PC-3 (cell line): ENCODE data around the gene CHM. TPM values are rescaled to one million over a fixed set of nuclear protein-coding genes. Genes with fewer than 3 reads are reported as not detected.

Experiments used
- ATAC-seq: fragments of 200-7000 bp; cut with Tn5 transposase; 2 replicates; pipeline ENCODE4 v1.9.1; 2020; ENCODE audit warnings: mild to moderate bottlenecking, moderate library complexity
- BruUV-seq: library from RNA; stranded (reverse); fragments of 400-500 nt; replicated peaks from 2 replicates; lab custom pipeline; 2021; lab: Mats Ljungman, UMichigan
- CTCF ChIA-PET: fragments of 300-600 bp; sonication (Branson Sonifier 250); formaldehyde crosslinking; loops from one replicate; lab custom pipeline; 2022; ENCODE audit warnings: antibody characterized with exemption; lab: Charles Lee
- POLR2A ChIA-PET: fragments of 300-600 bp; sonication (Branson Sonifier 250); formaldehyde crosslinking; loops from one replicate; lab custom pipeline; 2022; ENCODE audit warnings: antibody characterized with exemption; ENCODE audit not compliant: unreplicated experiment; lab: Charles Lee
- DNase-seq: peaks from one replicate; pipeline ENCODE4 v3.0.0-alpha.2; 2015
- H2AFZ ChIP-seq: fragments of 300-600 bp; sonication (generic); 2 replicates; pipeline ENCODE4 v1.6.0; 2016; ENCODE audit warnings: antibody characterized with exemption, low read length
- H3F3A ChIP-seq: fragments of 300-600 bp; sonication (generic); one replicate; pipeline ENCODE4 v1.6.0; 2017; ENCODE audit warnings: antibody characterized with exemption, low read length, control low read depth, mild to moderate bottlenecking; ENCODE audit not compliant: unreplicated experiment
- H3K27ac ChIP-seq: fragments of 300-600 bp; sonication (generic); 2 replicates; pipeline ENCODE4 v1.5.1; 2016; ENCODE audit warnings: mild to moderate bottlenecking, low read length
- H3K27me3 ChIP-seq: fragments of 300-600 bp; sonication (generic); 2 replicates; pipeline ENCODE4 v1.6.1; 2016; ENCODE audit warnings: low read length, mixed read lengths
- H3K36me3 ChIP-seq: fragments of 300-600 bp; sonication (generic); 2 replicates; pipeline ENCODE4 v1.6.1; 2016; ENCODE audit warnings: low read depth, mixed run types, low read length, mixed read lengths
- H3K4me1 ChIP-seq: fragments of 300-600 bp; sonication (generic); 2 replicates; pipeline ENCODE4 v1.5.1; 2016; ENCODE audit warnings: low read length; ENCODE audit not compliant: insufficient read depth
- H3K4me2 ChIP-seq: fragments of 300-600 bp; sonication (generic); 2 replicates; pipeline ENCODE4 v1.6.0; 2016; ENCODE audit warnings: low read length
- H3K4me3 ChIP-seq: fragments of 300-600 bp; sonication (generic); 2 replicates; pipeline ENCODE4 v1.5.1; 2016; ENCODE audit warnings: mild to moderate bottlenecking, low read length, mixed read lengths
- H3K79me2 ChIP-seq: fragments of 300-600 bp; sonication (generic); 2 replicates; pipeline ENCODE4 v1.6.1; 2017; ENCODE audit warnings: low read length, mixed read lengths
- H3K9ac ChIP-seq: fragments of 300-600 bp; sonication (generic); 2 replicates; pipeline ENCODE4 v1.6.0; 2016; ENCODE audit warnings: mild to moderate bottlenecking, low read length
- H3K9me2 ChIP-seq: fragments of 300-600 bp; sonication (generic); replicated peaks from 2 replicates; pipeline ENCODE4 v1.6.1; 2016; ENCODE audit warnings: mixed run types, low read length, mixed read lengths
- H3K9me3 ChIP-seq: fragments of 300-600 bp; sonication (generic); 2 replicates; pipeline ENCODE4 v1.6.1; 2016; ENCODE audit warnings: low read length, mixed read lengths
- H4K20me1 ChIP-seq: fragments of 300-600 bp; sonication (generic); 2 replicates; pipeline ENCODE4 v1.6.1; 2016; ENCODE audit warnings: low read length, mixed read lengths
- EZH2 ChIP-seq: fragments of 300-600 bp; sonication (generic); IDR thresholded peaks from one replicate; pipeline ENCODE4 v1.6.1; 2017; ENCODE audit warnings: antibody characterized with exemption, mild to moderate bottlenecking, low read length; ENCODE audit not compliant: unreplicated experiment
- EZH2phosphoT487 ChIP-seq: fragments of 300-600 bp; sonication (generic); IDR thresholded peaks from 2 replicates; pipeline ENCODE4 v1.6.1; 2018; ENCODE audit warnings: mild to moderate bottlenecking, antibody characterized with exemption, low read length, borderline replicate concordance
- intact Hi-C: fragments of 100-400 bp; cut with micrococcal nuclease; formaldehyde crosslinking; loops from 2 replicates; pipeline ENCODE4 v1.9.0; 2023
- total RNA-seq: library from RNA; depleted of rRNA; stranded (reverse); fragments of >200 nt; gene quantifications from 2 replicates; pipeline ENCODE4 v1.2.3, GENCODE V29; 2014
- TF ChIP-seq, protein P1 (sequence below): fragments of 300-600 bp; sonication (generic); conservative IDR thresholded peaks from 2 replicates; pipeline ENCODE4 v1.5.1; 2017; ENCODE audit warnings: antibody characterized with exemption, low read depth, mild to moderate bottlenecking, low read length

Gene CHM
- total RNA-seq, 1 experiment from 2014 or later: 14.9 TPM

GRCh38 chrX:85914431-85914830, 132.9 kb downstream of the CHM start:
- Histone ChIP-seq H3K4me3 (no peak overlapping the region), H3K4me2 (no peak overlapping the region), H3K9me2 (no peaks in the 10 kb centered on the region), H2AFZ (no peak overlapping the region), H3K79me2 (no peaks in the 10 kb centered on the region), H3F3A (no peaks in the 10 kb centered on the region), H3K36me3 (no peaks in the 10 kb centered on the region), H3K9me3 (no peaks in the 10 kb centered on the region), H3K4me1 (no peaks in the 10 kb centered on the region), H3K27ac (no peak overlapping the region), H3K27me3 (no peaks in the 10 kb centered on the region), H3K9ac (no peak overlapping the region), H4K20me1 (no peaks in the 10 kb centered on the region)
- BruUV-seq: no TSS peak
- CTCF ChIA-PET: no interaction called here
- DNase-seq (no peak), ATAC-seq (no peak)
- POLR2A ChIA-PET: no interaction called here
- TF ChIP-seq, protein P1, sequence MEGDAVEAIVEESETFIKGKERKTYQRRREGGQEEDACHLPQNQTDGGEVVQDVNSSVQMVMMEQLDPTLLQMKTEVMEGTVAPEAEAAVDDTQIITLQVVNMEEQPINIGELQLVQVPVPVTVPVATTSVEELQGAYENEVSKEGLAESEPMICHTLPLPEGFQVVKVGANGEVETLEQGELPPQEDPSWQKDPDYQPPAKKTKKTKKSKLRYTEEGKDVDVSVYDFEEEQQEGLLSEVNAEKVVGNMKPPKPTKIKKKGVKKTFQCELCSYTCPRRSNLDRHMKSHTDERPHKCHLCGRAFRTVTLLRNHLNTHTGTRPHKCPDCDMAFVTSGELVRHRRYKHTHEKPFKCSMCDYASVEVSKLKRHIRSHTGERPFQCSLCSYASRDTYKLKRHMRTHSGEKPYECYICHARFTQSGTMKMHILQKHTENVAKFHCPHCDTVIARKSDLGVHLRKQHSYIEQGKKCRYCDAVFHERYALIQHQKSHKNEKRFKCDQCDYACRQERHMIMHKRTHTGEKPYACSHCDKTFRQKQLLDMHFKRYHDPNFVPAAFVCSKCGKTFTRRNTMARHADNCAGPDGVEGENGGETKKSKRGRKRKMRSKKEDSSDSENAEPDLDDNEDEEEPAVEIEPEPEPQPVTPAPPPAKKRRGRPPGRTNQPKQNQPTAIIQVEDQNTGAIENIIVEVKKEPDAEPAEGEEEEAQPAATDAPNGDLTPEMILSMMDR: no peak
- no peak for TF ChIP-seq EZH2phosphoT487
- no peak for TF ChIP-seq EZH2
- intact Hi-C loops: no loop called here

- Histone ChIP-seq H3K9me2 (no peaks in the 10 kb centered on the region), H3K27me3 (no peaks in the 10 kb centered on the region), H3K4me2 (no peak overlapping the region), H3K9me3 (no peaks in the 10 kb centered on the region), H3K4me3 (no peak overlapping the region), H3K27ac (no peak overlapping the region), H3K36me3 (no peaks in the 10 kb centered on the region), H3F3A (no peaks in the 10 kb centered on the region), H4K20me1 (no peaks in the 10 kb centered on the region), H3K9ac (no peak overlapping the region), H3K4me1 (no peaks in the 10 kb centered on the region), H2AFZ (no peak overlapping the region), H3K79me2 (no peaks in the 10 kb centered on the region)
- ChIA-PET POLR2A (no interaction called here), CTCF (no interaction called here)
- intact Hi-C loops: no loop called here
- ATAC-seq: no peak
- no TSS peak for BruUV-seq
- no peak for TF ChIP-seq EZH2
- TF ChIP-seq, protein P1: no peak
- no peak for TF ChIP-seq EZH2phosphoT487
- no peak for DNase-seq
Observed at GRCh38 chrX:85907316-85907715, 140.0 kb downstream of the CHM start.

GRCh38 chrX:85906399-85906798, 141.0 kb downstream of the CHM start:
- H3K9me3 ChIP-seq: no peaks in the 10 kb centered on the region
- TF ChIP-seq, protein P1: no peak
- TF ChIP-seq EZH2 (no peak), EZH2phosphoT487 (no peak)
- ATAC-seq (no peak), DNase-seq (no peak)
- no peaks in the 10 kb centered on the region for H3F3A ChIP-seq
- no peaks in the 10 kb centered on the region for H3K4me1 ChIP-seq
- H2AFZ ChIP-seq: no peak overlapping the region
- no peaks in the 10 kb centered on the region for H3K79me2 ChIP-seq
- no TSS peak for BruUV-seq
- H3K27ac ChIP-seq: no peak overlapping the region
- POLR2A ChIA-PET: no interaction called here
- no peak overlapping the region for H3K4me2 ChIP-seq
- no peak overlapping the region for H3K4me3 ChIP-seq
- H3K27me3 ChIP-seq: no peaks in the 10 kb centered on the region
- intact Hi-C loops: no loop called here
- H4K20me1 ChIP-seq: no peaks in the 10 kb centered on the region
- no peak overlapping the region for H3K9ac ChIP-seq
- CTCF ChIA-PET: no interaction called here
- no peaks in the 10 kb centered on the region for H3K9me2 ChIP-seq
- no peaks in the 10 kb centered on the region for H3K36me3 ChIP-seq
